GM18526 (cell line): ENCODE results near the gene FLRT3.

Source experiments
- POLR2A ChIP-seq: IDR thresholded peaks from 3 replicates; pipeline ENCODE4 v1.6.1; 2011; ENCODE audit not compliant: insufficient read length; ENCODE audit errors: extremely low read depth

Gene FLRT3

GRCh38 chr20:14336686-14337085 is 726 bp downstream of the FLRT3 start:
- no peak for TF ChIP-seq POLR2A

GRCh38 chr20:14335052-14335451 is 2.4 kb downstream of the FLRT3 start:
- TF ChIP-seq POLR2A: no peak

GRCh38 chr20:14334306-14334930 is 3.0 kb downstream of the FLRT3 start:
- no peak for TF ChIP-seq POLR2A

- TF ChIP-seq POLR2A: no peak
These were observed 3.7 kb downstream of the FLRT3 start for GRCh38 chr20:14333721-14334120.

GRCh38 chr20:14332866-14333265 is 4.5 kb downstream of the FLRT3 start:
- no peak for TF ChIP-seq POLR2A

- no peak for TF ChIP-seq POLR2A
These were observed 5.8 kb downstream of the FLRT3 start for GRCh38 chr20:14331646-14332045.

GRCh38 chr20:14319704-14320103 is 17.7 kb downstream of the FLRT3 start:
- no peak for TF ChIP-seq POLR2A

- no peak for TF ChIP-seq POLR2A
These were observed 23.9 kb downstream of the FLRT3 start for GRCh38 chr20:14313341-14314020.

- TF ChIP-seq POLR2A: no peak
These were observed 25.4 kb downstream of the FLRT3 start for GRCh38 chr20:14312001-14312400.

- TF ChIP-seq POLR2A: no peak
These were observed 26.3 kb downstream of the FLRT3 start for GRCh38 chr20:14310977-14311627.

- no peak for TF ChIP-seq POLR2A
These were observed 29.5 kb downstream of the FLRT3 start for GRCh38 chr20:14307956-14308355.

GRCh38 chr20:14304472-14304871 is 32.9 kb downstream of the FLRT3 start:
- no peak for TF ChIP-seq POLR2A

GRCh38 chr20:14303651-14304050 is 33.8 kb downstream of the FLRT3 start:
- no peak for TF ChIP-seq POLR2A

GRCh38 chr20:14303106-14303505 is 34.3 kb downstream of the FLRT3 start:
- no peak for TF ChIP-seq POLR2A

- TF ChIP-seq POLR2A: no peak
These were observed 37.6 kb downstream of the FLRT3 start for GRCh38 chr20:14299831-14300230.

- no peak for TF ChIP-seq POLR2A
These were observed 41.6 kb downstream of the FLRT3 start for GRCh38 chr20:14295770-14296309.
